OCI-LY1 (cell line): ENCODE measurements around the gene KRTAP29-1.

Experiments used
- H2AFZ ChIP-seq: fragments of 200-600 bp; sonication (generic), shearing (Covaris generic); 2 replicates; pipeline ENCODE4 v1.6.0; 2014; ENCODE audit warnings: antibody characterized with exemption, mild to moderate bottlenecking, low read length
- H3F3A ChIP-seq: fragments of 200-600 bp; sonication (generic), shearing (Covaris generic); 2 replicates; pipeline ENCODE4 v1.6.0; 2014; ENCODE audit warnings: mild to moderate bottlenecking, antibody characterized with exemption, low read length, moderate library complexity; ENCODE audit not compliant: insufficient read depth
- H3K27ac ChIP-seq: fragments of 200-600 bp; sonication (generic); 2 replicates; pipeline ENCODE4 v1.5.1; 2014; ENCODE audit warnings: low read length, mixed run types, mild to moderate bottlenecking, low read depth; ENCODE audit not compliant: poor library complexity, severe bottlenecking
- H3K27me3 ChIP-seq: fragments of 200-600 bp; sonication (generic); 2 replicates; pipeline ENCODE4 v1.6.0; 2014; ENCODE audit warnings: antibody characterized with exemption, mild to moderate bottlenecking, low read length, moderate library complexity; ENCODE audit not compliant: insufficient read depth
- H3K36me3 ChIP-seq: fragments of 200-600 bp; sonication (generic); 2 replicates; pipeline ENCODE4 v1.6.1; 2014; ENCODE audit warnings: mild to moderate bottlenecking, antibody characterized with exemption, low read length, moderate library complexity, mixed read lengths; ENCODE audit not compliant: insufficient read depth
- H3K4me1 ChIP-seq: fragments of 200-600 bp; sonication (generic); 2 replicates; pipeline ENCODE4 v1.5.1; 2014; ENCODE audit warnings: mild to moderate bottlenecking, low read length, moderate library complexity; ENCODE audit not compliant: insufficient read depth, severe bottlenecking
- H3K4me2 ChIP-seq: fragments of 200-600 bp; sonication (generic), shearing (Covaris generic); 2 replicates; pipeline ENCODE4 v1.6.1; 2014; ENCODE audit warnings: low read length
- H3K4me3 ChIP-seq: fragments of 200-600 bp; sonication (generic); 2 replicates; pipeline ENCODE4 v1.5.1; 2014; ENCODE audit warnings: low read length, low read depth, mild to moderate bottlenecking, mixed read lengths; ENCODE audit not compliant: poor library complexity, severe bottlenecking
- H3K79me2 ChIP-seq: fragments of 200-600 bp; shearing (Covaris generic); 2 replicates; pipeline ENCODE4 v1.6.1; 2016; ENCODE audit warnings: mixed run types, low read length, mixed read lengths; ENCODE audit not compliant: insufficient read depth
- H3K9ac ChIP-seq: fragments of 200-600 bp; sonication (generic), shearing (Covaris generic); 2 replicates; pipeline ENCODE4 v1.6.1; 2014; ENCODE audit warnings: mild to moderate bottlenecking, low read length, mixed read lengths
- H3K9me2 ChIP-seq: fragments of 200-600 bp; sonication (generic), shearing (Covaris generic); 2 replicates; pipeline ENCODE4 v1.6.1; 2014; ENCODE audit warnings: low read depth, mild to moderate bottlenecking, low read length, mixed read lengths
- H3K9me3 ChIP-seq: fragments of 200-600 bp; shearing (Covaris generic); 2 replicates; pipeline ENCODE4 v1.6.1; 2014; ENCODE audit warnings: low read length, mixed read lengths
- H4K20me1 ChIP-seq: fragments of 200-600 bp; sonication (generic), shearing (Covaris generic); 2 replicates; pipeline ENCODE4 v1.6.0; 2016; ENCODE audit warnings: mild to moderate bottlenecking, low read length; ENCODE audit not compliant: insufficient read depth
- CTCF ChIP-seq: fragments of 200-600 bp; sonication (generic), shearing (Covaris generic); IDR thresholded peaks from 2 replicates; pipeline ENCODE4 v1.5.1; 2017; ENCODE audit warnings: mild to moderate bottlenecking, antibody characterized with exemption, low read length, moderate library complexity, mixed read lengths
- EZH2 ChIP-seq: fragments of 200-600 bp; sonication (generic), shearing (Covaris generic); IDR thresholded peaks from 2 replicates; pipeline ENCODE4 v1.8.0; 2017; ENCODE audit warnings: borderline replicate concordance, mixed run types, mild to moderate bottlenecking, antibody characterized with exemption, low read length, moderate library complexity, mixed read lengths

The KRTAP29-1 gene

GRCh38 chr17:41338961-41339485 is 36.4 kb upstream of the KRTAP29-1 start:
- no peak overlapping the region for H3K9ac ChIP-seq
- H2AFZ ChIP-seq: no peak overlapping the region
- no peaks in the 10 kb centered on the region for H3K27me3 ChIP-seq
- H3K9me2 ChIP-seq: no peaks in the 10 kb centered on the region
- H3K9me3 ChIP-seq: no peaks in the 10 kb centered on the region
- no peaks in the 10 kb centered on the region for H3K79me2 ChIP-seq
- H4K20me1 ChIP-seq: no peaks in the 10 kb centered on the region
- no peak overlapping the region for H3K4me2 ChIP-seq
- H3K27ac ChIP-seq: no peak overlapping the region
- no peak overlapping the region for H3K4me3 ChIP-seq
- H3K36me3 ChIP-seq: no peaks in the 10 kb centered on the region
- H3F3A ChIP-seq: no peaks in the 10 kb centered on the region
- TF ChIP-seq EZH2 (no peak), CTCF (no peak)
- H3K4me1 ChIP-seq: no peaks in the 10 kb centered on the region

GRCh38 chr17:41335747-41336146 is 33.1 kb upstream of the KRTAP29-1 start:
- Histone ChIP-seq H4K20me1 (no peaks in the 10 kb centered on the region), H3K4me3 (no peak overlapping the region), H3K9me2 (no peaks in the 10 kb centered on the region), H3K36me3 (no peaks in the 10 kb centered on the region), H3K4me1 (no peaks in the 10 kb centered on the region), H2AFZ (no peak overlapping the region), H3K4me2 (no peak overlapping the region), H3K79me2 (no peaks in the 10 kb centered on the region), H3K27ac (no peak overlapping the region), H3K27me3 (no peaks in the 10 kb centered on the region), H3K9me3 (no peaks in the 10 kb centered on the region), H3F3A (no peaks in the 10 kb centered on the region), H3K9ac (no peak overlapping the region)
- no peak for TF ChIP-seq CTCF
- TF ChIP-seq EZH2: no peak

GRCh38 chr17:41334385-41335305 is 32.0 kb upstream of the KRTAP29-1 start:
- Histone ChIP-seq H3K4me2 (no peak overlapping the region), H3K9ac (no peak overlapping the region), H3K36me3 (no peaks in the 10 kb centered on the region), H3K27me3 (no peaks in the 10 kb centered on the region), H2AFZ (no peak overlapping the region), H4K20me1 (no peaks in the 10 kb centered on the region), H3K9me3 (no peaks in the 10 kb centered on the region), H3K9me2 (no peaks in the 10 kb centered on the region), H3K4me1 (no peaks in the 10 kb centered on the region), H3K27ac (no peak overlapping the region), H3K79me2 (no peaks in the 10 kb centered on the region), H3F3A (no peaks in the 10 kb centered on the region), H3K4me3 (no peak overlapping the region)
- TF ChIP-seq CTCF (no peak), EZH2 (no peak)
